AG10803 (cell line): Measurements from ENCODE around the gene IL22RA1.
A peak's percentile ranks its signal among the peaks of the same experiment; 100 is the strongest.

ENCODE experiments used
- DNase-seq: peaks from one replicate; pipeline ENCODE4 v3.0.0; 2010; ENCODE audit warnings: low read depth
- H3K4me3 ChIP-seq: 2 replicates; pipeline ENCODE4 v1.5.1; 2011; ENCODE audit warnings: mild to moderate bottlenecking, low read length, control low read depth
- TF ChIP-seq, protein P1 (sequence below): conservative IDR thresholded peaks from 2 replicates; pipeline ENCODE4 v1.5.1; 2011; ENCODE audit warnings: mild to moderate bottlenecking, low read length, control low read depth, inconsistent platforms

IL22RA1 gene

DNA sequence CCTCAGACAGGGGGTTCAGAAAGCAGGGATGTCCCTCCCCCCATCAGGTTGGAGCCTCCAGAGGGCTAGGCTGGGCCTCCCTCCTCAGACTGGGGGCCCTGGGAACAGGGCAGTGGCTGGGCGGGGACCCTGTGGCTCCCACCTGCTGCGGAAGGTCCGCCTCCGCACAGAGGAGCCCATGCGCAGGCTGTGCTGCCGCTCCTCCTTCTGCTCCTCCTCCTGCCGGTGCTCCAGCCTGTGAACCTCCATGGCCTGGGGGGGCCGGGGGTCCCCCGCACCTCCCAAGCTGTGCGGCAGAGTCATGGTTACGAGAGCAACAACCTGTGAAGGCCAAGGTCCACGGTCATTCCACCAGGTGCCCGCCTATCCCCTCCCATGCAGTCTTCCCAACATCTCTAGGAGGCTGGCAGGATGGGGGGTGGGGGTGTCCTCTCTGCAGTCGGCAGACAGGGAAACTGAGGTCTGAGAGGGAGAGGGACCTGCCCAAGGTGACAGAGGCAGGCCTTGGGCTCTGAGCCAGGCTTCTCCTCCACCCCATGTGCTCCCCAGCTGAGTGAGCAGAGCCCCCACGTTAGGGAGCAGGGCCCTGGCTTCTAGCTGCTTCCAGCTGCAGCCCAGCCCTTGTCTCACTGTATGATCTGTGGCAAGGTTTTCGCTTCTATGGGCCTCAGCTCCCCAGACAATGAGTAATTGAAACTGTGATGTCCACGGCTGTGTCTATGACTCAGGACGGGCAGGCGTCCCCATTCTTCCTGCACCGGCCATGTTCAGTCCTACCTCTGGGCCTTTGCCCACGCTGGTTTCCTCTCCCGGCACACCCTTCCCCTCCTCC lies 34.4 kb downstream of the IL22RA1 start:
- H3K4me3 ChIP-seq = no peak overlapping the region
- TF ChIP-seq, protein P1, sequence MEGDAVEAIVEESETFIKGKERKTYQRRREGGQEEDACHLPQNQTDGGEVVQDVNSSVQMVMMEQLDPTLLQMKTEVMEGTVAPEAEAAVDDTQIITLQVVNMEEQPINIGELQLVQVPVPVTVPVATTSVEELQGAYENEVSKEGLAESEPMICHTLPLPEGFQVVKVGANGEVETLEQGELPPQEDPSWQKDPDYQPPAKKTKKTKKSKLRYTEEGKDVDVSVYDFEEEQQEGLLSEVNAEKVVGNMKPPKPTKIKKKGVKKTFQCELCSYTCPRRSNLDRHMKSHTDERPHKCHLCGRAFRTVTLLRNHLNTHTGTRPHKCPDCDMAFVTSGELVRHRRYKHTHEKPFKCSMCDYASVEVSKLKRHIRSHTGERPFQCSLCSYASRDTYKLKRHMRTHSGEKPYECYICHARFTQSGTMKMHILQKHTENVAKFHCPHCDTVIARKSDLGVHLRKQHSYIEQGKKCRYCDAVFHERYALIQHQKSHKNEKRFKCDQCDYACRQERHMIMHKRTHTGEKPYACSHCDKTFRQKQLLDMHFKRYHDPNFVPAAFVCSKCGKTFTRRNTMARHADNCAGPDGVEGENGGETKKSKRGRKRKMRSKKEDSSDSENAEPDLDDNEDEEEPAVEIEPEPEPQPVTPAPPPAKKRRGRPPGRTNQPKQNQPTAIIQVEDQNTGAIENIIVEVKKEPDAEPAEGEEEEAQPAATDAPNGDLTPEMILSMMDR = no peak
- DNase-seq = peak; percentile 89

DNA sequence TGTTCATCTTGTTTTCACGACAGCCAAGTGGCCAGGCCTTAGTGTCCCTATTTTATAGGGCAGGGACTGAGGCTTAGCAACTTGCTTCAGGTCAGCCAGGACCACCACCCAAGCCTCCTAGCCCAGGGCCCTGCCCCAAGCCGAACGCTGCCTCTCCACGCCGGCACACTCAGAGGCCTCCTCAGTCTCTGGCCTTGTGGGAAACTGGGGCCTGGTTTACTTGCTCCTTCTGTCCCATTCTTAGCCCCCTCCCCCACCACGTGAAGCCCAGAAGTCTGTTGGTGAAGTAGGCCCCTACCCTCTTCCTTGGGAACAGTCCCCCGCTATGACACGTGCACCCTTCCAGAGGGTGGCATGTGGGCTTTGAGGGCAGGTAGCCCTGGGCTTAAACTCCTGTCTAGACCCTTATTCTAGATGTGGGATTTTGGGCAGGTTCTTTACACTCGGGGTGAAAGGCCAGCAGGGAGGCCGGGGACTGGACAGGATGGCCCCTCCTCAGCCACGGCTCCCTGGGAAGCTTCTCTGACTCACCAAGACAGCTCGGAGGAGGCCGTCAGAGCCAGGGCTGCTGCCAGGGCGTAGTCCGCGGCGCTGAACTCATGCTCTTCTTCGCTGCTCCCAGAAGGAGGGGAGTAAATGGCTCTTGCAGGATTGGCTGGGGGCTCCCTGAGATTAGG lies 35.3 kb downstream of the IL22RA1 start:
- DNase-seq = peak; percentile 51
- TF ChIP-seq, protein P1 = no peak

DNA sequence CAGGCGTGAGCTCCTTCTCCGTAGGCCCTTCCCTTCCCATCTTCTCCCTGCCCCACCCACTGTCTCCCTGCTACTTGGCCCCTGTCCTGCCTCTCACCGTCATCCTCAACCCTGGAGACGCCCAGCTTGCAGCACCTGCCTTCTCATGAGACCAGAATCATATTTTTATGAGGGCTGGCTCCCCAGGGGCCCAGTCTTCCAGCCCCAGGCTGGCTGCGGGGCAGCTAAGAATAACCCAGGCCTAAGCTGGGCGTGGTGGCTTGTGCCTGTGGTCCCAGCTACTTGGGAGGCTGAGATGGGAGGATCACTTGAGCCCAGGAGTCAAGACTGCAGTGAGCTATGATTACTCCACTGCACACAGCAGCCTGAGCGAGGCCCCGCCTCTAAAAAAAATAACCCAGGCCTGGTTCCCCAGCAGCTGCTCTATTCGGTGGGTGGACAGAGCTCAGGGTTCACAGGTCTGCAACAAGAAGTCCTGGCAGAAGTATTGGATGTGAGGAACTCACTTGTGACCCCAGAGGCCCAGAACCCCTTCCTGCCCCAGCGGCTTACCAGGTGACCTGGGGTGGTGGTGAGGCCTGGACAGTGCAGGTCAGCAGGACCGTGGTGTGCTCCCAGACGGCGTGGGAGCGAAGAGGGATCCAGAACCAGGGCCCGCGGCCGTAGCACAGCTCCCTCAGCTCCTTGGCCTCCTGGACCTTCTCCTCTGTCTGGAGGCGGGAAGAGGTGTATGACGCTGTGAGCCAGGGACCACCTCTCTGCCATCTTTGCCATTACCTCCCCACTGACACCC lies 37.4 kb downstream of the IL22RA1 start:
- no peak overlapping the region for H3K4me3 ChIP-seq
- TF ChIP-seq, protein P1 = no peak
- no peak for DNase-seq

More for the DNA sequence above, 35.3 kb downstream of the IL22RA1 start:
- no peak overlapping the region for H3K4me3 ChIP-seq

DNA sequence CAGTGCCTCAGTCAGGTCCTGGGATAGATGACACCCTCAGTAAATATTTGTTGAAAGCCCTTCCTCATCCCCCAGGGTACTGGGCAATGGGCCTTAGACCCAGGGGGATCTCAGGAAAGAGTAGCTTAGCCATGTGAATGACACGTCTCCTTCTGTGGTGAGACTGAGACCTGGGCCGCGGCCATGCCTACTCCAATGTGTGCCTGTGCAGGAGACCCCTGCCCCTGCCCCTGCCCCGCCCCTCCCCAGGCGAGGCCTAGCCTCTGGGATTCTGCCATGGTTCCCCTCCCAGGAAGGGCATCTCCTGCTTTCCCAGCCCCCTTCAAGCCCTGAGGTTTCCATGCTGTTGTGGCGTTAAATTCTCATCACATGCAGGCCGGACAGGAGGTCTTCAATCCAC lies 38.1 kb downstream of the IL22RA1 start:
- no peak for DNase-seq
- no peak overlapping the region for H3K4me3 ChIP-seq
- TF ChIP-seq, protein P1 = no peak

DNA sequence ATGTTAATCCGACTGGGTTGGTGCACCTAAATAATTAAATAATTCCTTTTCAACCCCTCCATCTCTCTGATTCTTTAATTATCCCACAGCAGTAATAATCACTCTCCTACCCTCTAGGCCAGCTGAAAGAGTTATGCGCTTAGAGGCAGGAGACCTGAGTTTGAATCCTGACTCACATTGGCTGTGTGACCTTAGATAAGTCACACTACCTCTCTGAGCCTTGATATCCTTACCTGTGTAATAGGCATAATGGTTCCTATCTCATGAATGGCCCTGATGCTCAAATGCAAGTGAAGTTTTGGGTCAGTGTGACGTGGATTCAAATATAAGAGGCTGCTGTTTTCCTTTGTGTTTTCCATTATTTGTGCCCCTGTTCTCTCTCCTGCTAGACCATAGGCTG lies 39.1 kb downstream of the IL22RA1 start:
- TF ChIP-seq, protein P1 = no peak
- DNase-seq = no peak
- no peak overlapping the region for H3K4me3 ChIP-seq

DNA sequence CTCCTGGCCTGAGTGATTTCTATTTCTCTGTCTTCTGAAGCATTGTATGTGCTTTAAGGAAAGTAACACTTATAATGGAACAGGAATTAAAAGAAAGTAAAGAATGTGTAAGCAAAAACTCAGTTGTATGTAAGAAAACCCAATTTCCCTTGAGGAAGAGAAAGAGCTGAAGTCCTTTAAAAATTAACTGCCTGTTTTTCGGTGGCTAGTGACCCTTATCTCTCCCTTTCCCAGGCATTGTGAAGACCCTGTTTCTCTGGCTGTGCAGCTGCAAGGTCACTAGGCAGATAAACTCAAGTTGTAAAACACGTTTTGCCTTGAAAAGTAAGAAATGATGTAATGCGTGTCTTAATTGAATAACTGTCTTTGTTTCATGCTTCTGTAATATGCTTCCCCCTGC lies 39.5 kb downstream of the IL22RA1 start:
- TF ChIP-seq, protein P1 = no peak
- DNase-seq = no peak
- no peak overlapping the region for H3K4me3 ChIP-seq
